Measurements from ENCODE around the gene ZNF653. TPM values are rescaled to one million over a fixed set of nuclear protein-coding genes. Genes with fewer than 3 reads are reported as not detected.

Gene ZNF653
- total RNA-seq, 1 donor from 2014 or later, result 10.3 TPM

GRCh38 chr19:11550265-11550664 lies 44.6 kb upstream of the ZNF653 start:
- Mint-ChIP-seq H3K4me1 (ENCODE audit: unreplicated experiment) (no peaks in the 10 kb centered on the region), H3K27me3 (ENCODE audit: unreplicated experiment) (no peaks in the 10 kb centered on the region), H3K27ac (ENCODE audit: unreplicated experiment) (no peak overlapping the region), H3K4me3 (ENCODE audit: unreplicated experiment) (no peak overlapping the region), H3K36me3 (ENCODE audit: unreplicated experiment) (no peaks in the 10 kb centered on the region), H3K9me3 (ENCODE audit: unreplicated experiment) (no peaks in the 10 kb centered on the region)
- DNase-seq (ENCODE audit: extremely low spot score, unreplicated experiment), result no peak
- no peak for TF ChIP-seq CTCF (IDR thresholded peaks at IDR 0.05)

GRCh38 chr19:11549386-11549953 lies 43.8 kb upstream of the ZNF653 start:
- Mint-ChIP-seq H3K4me1 (ENCODE audit: unreplicated experiment) (peaks cover 3% of the 10 kb centered on the region), H3K36me3 (ENCODE audit: unreplicated experiment) (no peaks in the 10 kb centered on the region)

GRCh38 chr19:11547929-11548700 lies 42.5 kb upstream of the ZNF653 start:
- H3K27me3 Mint-ChIP-seq (ENCODE audit: unreplicated experiment), result no peaks in the 10 kb centered on the region
- no peak overlapping the region for H3K4me3 Mint-ChIP-seq (ENCODE audit: unreplicated experiment)
- H3K36me3 Mint-ChIP-seq (ENCODE audit: unreplicated experiment), result no peaks in the 10 kb centered on the region
- H3K27ac Mint-ChIP-seq (ENCODE audit: unreplicated experiment), result no peak overlapping the region
- H3K4me1 Mint-ChIP-seq (ENCODE audit: unreplicated experiment), result peaks cover 3% of the 10 kb centered on the region
- no peak for TF ChIP-seq CTCF (IDR thresholded peaks at IDR 0.05)
- H3K9me3 Mint-ChIP-seq (ENCODE audit: unreplicated experiment), result no peaks in the 10 kb centered on the region
- DNase-seq (ENCODE audit: extremely low spot score, unreplicated experiment), result no peak

More at GRCh38 chr19:11549386-11549953, 43.8 kb upstream of the ZNF653 start:
- no peaks in the 10 kb centered on the region for H3K9me3 Mint-ChIP-seq (ENCODE audit: unreplicated experiment)
- H3K27me3 Mint-ChIP-seq (ENCODE audit: unreplicated experiment), result no peaks in the 10 kb centered on the region
- no peak for DNase-seq (ENCODE audit: extremely low spot score, unreplicated experiment)
- no peak overlapping the region for H3K27ac Mint-ChIP-seq (ENCODE audit: unreplicated experiment)
- no peak for TF ChIP-seq CTCF (IDR thresholded peaks at IDR 0.05)
- no peak overlapping the region for H3K4me3 Mint-ChIP-seq (ENCODE audit: unreplicated experiment)

GRCh38 chr19:11541238-11541637 lies 35.6 kb upstream of the ZNF653 start:
- no peak for DNase-seq (ENCODE audit: extremely low spot score, unreplicated experiment)
- no peak for TF ChIP-seq CTCF (IDR thresholded peaks at IDR 0.05)
- H3K9me3 Mint-ChIP-seq (ENCODE audit: unreplicated experiment), result no peaks in the 10 kb centered on the region
- no peak overlapping the region for H3K4me3 Mint-ChIP-seq (ENCODE audit: unreplicated experiment)
- no peaks in the 10 kb centered on the region for H3K36me3 Mint-ChIP-seq (ENCODE audit: unreplicated experiment)
- peaks cover 23% of the 10 kb centered on the region for H3K4me1 Mint-ChIP-seq (ENCODE audit: unreplicated experiment)
- no peaks in the 10 kb centered on the region for H3K27me3 Mint-ChIP-seq (ENCODE audit: unreplicated experiment)
- H3K27ac Mint-ChIP-seq (ENCODE audit: unreplicated experiment), result no peak overlapping the region

- H3K36me3 Mint-ChIP-seq (ENCODE audit: unreplicated experiment), result no peaks in the 10 kb centered on the region
- TF ChIP-seq CTCF (IDR thresholded peaks at IDR 0.05), result no peak
- H3K9me3 Mint-ChIP-seq (ENCODE audit: unreplicated experiment), result no peaks in the 10 kb centered on the region
- no peak overlapping the region for H3K4me3 Mint-ChIP-seq (ENCODE audit: unreplicated experiment)
- H3K27ac Mint-ChIP-seq (ENCODE audit: unreplicated experiment), result no peak overlapping the region
- H3K4me1 Mint-ChIP-seq (ENCODE audit: unreplicated experiment), result peaks cover 24% of the 10 kb centered on the region
- DNase-seq (ENCODE audit: extremely low spot score, unreplicated experiment), result no peak
- no peaks in the 10 kb centered on the region for H3K27me3 Mint-ChIP-seq (ENCODE audit: unreplicated experiment)
Observed at GRCh38 chr19:11540645-11541044, 35.0 kb upstream of the ZNF653 start.
